Measurements from ENCODE around the gene OSMR. TPM values are rescaled to one million over a fixed set of nuclear protein-coding genes. Genes with fewer than 3 reads are reported as not detected.

OSMR gene
- total and polyA plus RNA-seq, 7 experiments from 2014 or later: 0.20 to 0.37 TPM; not detected in 5

GRCh38 chr5:38874948-38875456 lies 29.2 kb downstream of the OSMR start:
- Histone ChIP-seq H3K36me3 (ENCODE audit: control insufficient read depth in 2 of 3, insufficient read depth in 3 of 3, low read length in 3 of 3) (no peaks in the 10 kb centered on the region), H3K27ac (ENCODE audit: low read depth, low read length) (no peak overlapping the region), H3K4me1 (ENCODE audit: control insufficient read depth in 2 of 2, insufficient read depth in 2 of 2, low read length in 2 of 2) (no peaks in the 10 kb centered on the region), H3K4me3 (ENCODE audit: low read length) (no peak overlapping the region), H3K9me3 (ENCODE audit: control insufficient read depth in 2 of 3, low read length in 3 of 3) (no peaks in the 10 kb centered on the region), H3K27me3 (ENCODE audit: control insufficient read depth in 2 of 2, insufficient read depth in 2 of 2, low read length in 2 of 2) (no peaks in the 10 kb centered on the region)
- intact Hi-C loops (cut with micrococcal nuclease): no loop called here
- ChIA-PET CTCF (no interaction called here), POLR2A (no interaction called here)
- Mint-ChIP-seq H3K27me3 (peaks cover 42 to 75% (median 64%) of the 10 kb centered on the region in 5 donors), H3K36me3 (no peaks in the 10 kb centered on the region), H3K4me3 (no peak overlapping the region), H3K9me3 (no peaks in the 10 kb centered on the region), H3K4me1 (no peaks in the 10 kb centered on the region), H3K27ac (no peak overlapping the region)
- DNase-seq: no peak
- ATAC-seq: no peak

GRCh38 chr5:38878391-38879077 lies 32.7 kb downstream of the OSMR start:
- intact Hi-C loops (cut with micrococcal nuclease): no loop called here
- Histone ChIP-seq H3K4me1 (ENCODE audit: control insufficient read depth in 2 of 2, insufficient read depth in 2 of 2, low read length in 2 of 2) (no peaks in the 10 kb centered on the region), H3K36me3 (ENCODE audit: control insufficient read depth in 2 of 3, insufficient read depth in 3 of 3, low read length in 3 of 3) (no peaks in the 10 kb centered on the region), H3K9me3 (ENCODE audit: control insufficient read depth in 2 of 3, low read length in 3 of 3) (no peaks in the 10 kb centered on the region), H3K27ac (ENCODE audit: low read depth, low read length) (no peak overlapping the region), H3K4me3 (ENCODE audit: low read length) (no peak overlapping the region), H3K27me3 (ENCODE audit: control insufficient read depth in 2 of 2, insufficient read depth in 2 of 2, low read length in 2 of 2) (no peaks in the 10 kb centered on the region)
- H3K4me3 Mint-ChIP-seq: no peak overlapping the region
- peaks cover 26 to 59% (median 52%) of the 10 kb centered on the region in 5 donors for H3K27me3 Mint-ChIP-seq
- peaks cover 0 to 2% (median 0%) of the 10 kb centered on the region in 7 donors for H3K4me1 Mint-ChIP-seq
- POLR2A ChIA-PET: no interaction called here
- no peak for DNase-seq
- H3K36me3 Mint-ChIP-seq: no peaks in the 10 kb centered on the region
- no peaks in the 10 kb centered on the region for H3K9me3 Mint-ChIP-seq
- ATAC-seq: no peak
- H3K27ac Mint-ChIP-seq: no peak overlapping the region
- CTCF ChIA-PET: no interaction called here

GRCh38 chr5:38879078-38879460 lies 33.3 kb downstream of the OSMR start:
- Mint-ChIP-seq H3K4me3 (no peak overlapping the region), H3K4me1 (peaks cover 0 to 2% (median 0%) of the 10 kb centered on the region in 7 donors), H3K36me3 (no peaks in the 10 kb centered on the region), H3K27me3 (peaks cover 23 to 54% (median 47%) of the 10 kb centered on the region in 5 donors), H3K9me3 (no peaks in the 10 kb centered on the region), H3K27ac (no peak overlapping the region)
- Histone ChIP-seq H3K27ac (ENCODE audit: low read depth, low read length) (no peak overlapping the region), H3K36me3 (ENCODE audit: control insufficient read depth in 2 of 3, insufficient read depth in 3 of 3, low read length in 3 of 3) (no peaks in the 10 kb centered on the region), H3K9me3 (ENCODE audit: control insufficient read depth in 2 of 3, low read length in 3 of 3) (no peaks in the 10 kb centered on the region), H3K27me3 (ENCODE audit: control insufficient read depth in 2 of 2, insufficient read depth in 2 of 2, low read length in 2 of 2) (no peaks in the 10 kb centered on the region), H3K4me3 (ENCODE audit: low read length) (no peak overlapping the region), H3K4me1 (ENCODE audit: control insufficient read depth in 2 of 2, insufficient read depth in 2 of 2, low read length in 2 of 2) (no peaks in the 10 kb centered on the region)
- intact Hi-C loops (cut with micrococcal nuclease): no loop called here
- no peak for ATAC-seq
- POLR2A ChIA-PET: no interaction called here
- CTCF ChIA-PET: no interaction called here
- DNase-seq: no peak

GRCh38 chr5:38883842-38884241 lies 38.0 kb downstream of the OSMR start:
- DNase-seq (no peak), ATAC-seq (no peak)
- Mint-ChIP-seq H3K4me3 (no peak overlapping the region), H3K4me1 (peaks cover 0 to 3% (median 0%) of the 10 kb centered on the region in 7 donors), H3K27me3 (peaks cover 13 to 35% (median 21%) of the 10 kb centered on the region in 5 donors), H3K36me3 (no peaks in the 10 kb centered on the region), H3K27ac (no peak overlapping the region), H3K9me3 (no peaks in the 10 kb centered on the region)
- no peak overlapping the region for H3K4me3 ChIP-seq (ENCODE audit: low read length)
- no peaks in the 10 kb centered on the region for H3K36me3 ChIP-seq (ENCODE audit: control insufficient read depth in 2 of 3, insufficient read depth in 3 of 3, low read length in 3 of 3)
- ChIA-PET POLR2A (no interaction called here), CTCF (no interaction called here)
- H3K27me3 ChIP-seq (ENCODE audit: control insufficient read depth in 2 of 2, insufficient read depth in 2 of 2, low read length in 2 of 2): no peaks in the 10 kb centered on the region
- no peaks in the 10 kb centered on the region for H3K9me3 ChIP-seq (ENCODE audit: control insufficient read depth in 2 of 3, low read length in 3 of 3)
- no peaks in the 10 kb centered on the region for H3K4me1 ChIP-seq (ENCODE audit: control insufficient read depth in 2 of 2, insufficient read depth in 2 of 2, low read length in 2 of 2)
- intact Hi-C loops (cut with micrococcal nuclease): no loop called here
- no peak overlapping the region for H3K27ac ChIP-seq (ENCODE audit: low read depth, low read length)

- intact Hi-C loops (cut with micrococcal nuclease): no loop called here
- no peaks in the 10 kb centered on the region for H3K27me3 ChIP-seq (ENCODE audit: control insufficient read depth in 2 of 2, insufficient read depth in 2 of 2, low read length in 2 of 2)
- peaks cover 0 to 3% (median 0%) of the 10 kb centered on the region in 7 donors for H3K4me1 Mint-ChIP-seq
- no peaks in the 10 kb centered on the region for H3K9me3 Mint-ChIP-seq
- H3K9me3 ChIP-seq (ENCODE audit: control insufficient read depth in 2 of 3, low read length in 3 of 3): no peaks in the 10 kb centered on the region
- POLR2A ChIA-PET: no interaction called here
- DNase-seq: no peak
- H3K4me3 Mint-ChIP-seq: no peak overlapping the region
- H3K27me3 Mint-ChIP-seq: peaks cover 15 to 30% (median 20%) of the 10 kb centered on the region in 5 donors
- no peak for ATAC-seq
- H3K27ac Mint-ChIP-seq: no peak overlapping the region
- H3K4me1 ChIP-seq (ENCODE audit: control insufficient read depth in 2 of 2, insufficient read depth in 2 of 2, low read length in 2 of 2): no peaks in the 10 kb centered on the region
- no peak overlapping the region for H3K27ac ChIP-seq (ENCODE audit: low read depth, low read length)
- H3K36me3 ChIP-seq (ENCODE audit: control insufficient read depth in 2 of 3, insufficient read depth in 3 of 3, low read length in 3 of 3): no peaks in the 10 kb centered on the region
- no peaks in the 10 kb centered on the region for H3K36me3 Mint-ChIP-seq
- CTCF ChIA-PET: no interaction called here
- H3K4me3 ChIP-seq (ENCODE audit: low read length): no peak overlapping the region
Observed at GRCh38 chr5:38885208-38885607, 39.4 kb downstream of the OSMR start.

GRCh38 chr5:38888041-38888440 lies 42.2 kb downstream of the OSMR start:
- H3K4me3 ChIP-seq (ENCODE audit: low read length): no peak overlapping the region
- no peaks in the 10 kb centered on the region for H3K4me1 ChIP-seq (ENCODE audit: control insufficient read depth in 2 of 2, insufficient read depth in 2 of 2, low read length in 2 of 2)
- CTCF ChIA-PET: no interaction called here
- no peak overlapping the region for H3K27ac ChIP-seq (ENCODE audit: low read depth, low read length)
- DNase-seq (no peak), ATAC-seq (no peak)
- no peaks in the 10 kb centered on the region for H3K36me3 ChIP-seq (ENCODE audit: control insufficient read depth in 2 of 3, insufficient read depth in 3 of 3, low read length in 3 of 3)
- intact Hi-C loops (cut with micrococcal nuclease): no loop called here
- POLR2A ChIA-PET: no interaction called here
- H3K9me3 ChIP-seq (ENCODE audit: control insufficient read depth in 2 of 3, low read length in 3 of 3): peaks cover 0 to 4% (median 0%) of the 10 kb centered on the region in 3 experiments
- Mint-ChIP-seq H3K36me3 (no peaks in the 10 kb centered on the region), H3K9me3 (peaks cover 0 to 11% (median under 1%) of the 10 kb centered on the region in 11 donors), H3K4me3 (no peak overlapping the region), H3K4me1 (peaks cover 0 to 3% (median 0%) of the 10 kb centered on the region in 7 donors), H3K27me3 (peaks cover 23 to 42% (median 32%) of the 10 kb centered on the region in 5 donors), H3K27ac (no peak overlapping the region)
- no peaks in the 10 kb centered on the region for H3K27me3 ChIP-seq (ENCODE audit: control insufficient read depth in 2 of 2, insufficient read depth in 2 of 2, low read length in 2 of 2)

- Histone ChIP-seq H3K27me3 (ENCODE audit: control insufficient read depth in 2 of 2, insufficient read depth in 2 of 2, low read length in 2 of 2) (no peaks in the 10 kb centered on the region), H3K4me3 (ENCODE audit: low read length) (no peak overlapping the region), H3K9me3 (ENCODE audit: control insufficient read depth in 2 of 3, low read length in 3 of 3) (peaks cover 0 to 4% (median 0%) of the 10 kb centered on the region in 3 experiments), H3K36me3 (ENCODE audit: control insufficient read depth in 2 of 3, insufficient read depth in 3 of 3, low read length in 3 of 3) (no peaks in the 10 kb centered on the region), H3K27ac (ENCODE audit: low read depth, low read length) (no peak overlapping the region), H3K4me1 (ENCODE audit: control insufficient read depth in 2 of 2, insufficient read depth in 2 of 2, low read length in 2 of 2) (no peaks in the 10 kb centered on the region)
- ChIA-PET CTCF (no interaction called here), POLR2A (no interaction called here)
- ATAC-seq: no peak
- H3K27me3 Mint-ChIP-seq: peaks cover 23 to 42% (median 32%) of the 10 kb centered on the region in 5 donors
- peaks cover 0 to 23% (median 11%) of the 10 kb centered on the region in 11 donors for H3K9me3 Mint-ChIP-seq
- intact Hi-C loops (cut with micrococcal nuclease): no loop called here
- DNase-seq: no peak
- no peaks in the 10 kb centered on the region for H3K36me3 Mint-ChIP-seq
- H3K27ac Mint-ChIP-seq: no peak overlapping the region
- peaks cover 0 to 2% (median 0%) of the 10 kb centered on the region in 7 donors for H3K4me1 Mint-ChIP-seq
- H3K4me3 Mint-ChIP-seq: no peak overlapping the region
Observed at GRCh38 chr5:38889424-38889823, 43.6 kb downstream of the OSMR start.

All from naive thymus-derived CD4-positive, alpha-beta T cell (primary cell).